Calu3 (cell line): ENCODE data around the gene PINLYP. TPM values are rescaled to one million over a fixed set of nuclear protein-coding genes. Genes with fewer than 3 reads are reported as not detected.
"Not testable (repeated sequence)": the region's sequence is repeated elsewhere in the genome, so short reads cannot be mapped to it uniquely, and the experiment has no call there.

Experiments
- BruUV-seq: library from RNA; stranded (reverse); fragments of 400-500 nt; replicated peaks from 2 replicates; lab custom pipeline; 2021; lab: Mats Ljungman, UMichigan
- CTCF ChIA-PET: fragments of 300-600 bp; sonication (Branson Sonifier 250); formaldehyde crosslinking; loops from one replicate; lab custom pipeline; 2022; ENCODE audit warnings: antibody characterized with exemption; lab: Charles Lee
- DNase-seq: peaks from one replicate; pipeline ENCODE4 v3.0.0; 2022
- H3K27ac Mint-ChIP-seq: one replicate; pipeline ENCODE4 v1.8.0; 2022; ENCODE audit warnings: mixed read lengths; ENCODE audit not compliant: unreplicated experiment
- H3K27me3 Mint-ChIP-seq: one replicate; pipeline ENCODE4 v1.8.0; 2022; ENCODE audit warnings: mixed read lengths; ENCODE audit not compliant: unreplicated experiment
- H3K36me3 Mint-ChIP-seq: one replicate; pipeline ENCODE4 v1.8.0; 2022; ENCODE audit warnings: mild to moderate bottlenecking, moderate library complexity, mixed read lengths; ENCODE audit not compliant: insufficient read depth, unreplicated experiment
- H3K4me1 Mint-ChIP-seq: one replicate; pipeline ENCODE4 v1.8.0; 2022; ENCODE audit warnings: mild to moderate bottlenecking, low read depth, mixed read lengths; ENCODE audit not compliant: unreplicated experiment
- H3K4me3 Mint-ChIP-seq: one replicate; pipeline ENCODE4 v1.8.0; 2022; ENCODE audit warnings: mild to moderate bottlenecking, low read depth, moderate library complexity, mixed read lengths; ENCODE audit not compliant: unreplicated experiment
- H3K9me3 Mint-ChIP-seq: one replicate; pipeline ENCODE4 v1.8.0; 2022; ENCODE audit warnings: low read depth, mixed read lengths; ENCODE audit not compliant: unreplicated experiment
- CTCF ChIP-seq: fragments of 200-600 bp; IDR thresholded peaks from one replicate; pipeline ENCODE4 v1.8.0; 2022; ENCODE audit warnings: antibody characterized with exemption; ENCODE audit not compliant: unreplicated experiment
- intact Hi-C: fragments of 100-400 bp; cut with micrococcal nuclease; formaldehyde crosslinking; loops from one replicate; pipeline ENCODE4 v1.10.0; 2022; ENCODE audit not compliant: unreplicated experiment
- total RNA-seq: library from RNA; stranded (reverse); gene quantifications from 2 replicates; pipeline ENCODE4 v1.2.3, GENCODE V29; 2022

PINLYP gene
- total RNA-seq, 1 experiment from 2014 or later = 0.17 TPM

- Mint-ChIP-seq H3K4me1 (no peaks in the 10 kb centered on the region), H3K4me3 (no peak overlapping the region), H3K27ac (no peak overlapping the region), H3K36me3 (peaks cover 43% of the 10 kb centered on the region), H3K9me3 (no peaks in the 10 kb centered on the region), H3K27me3 (no peaks in the 10 kb centered on the region)
- no peak for TF ChIP-seq CTCF
- CTCF ChIA-PET = interaction anchor here (1.4 kb wide), 1 partner anchor 9 kb away, joined by 4 read pairs; no protein-coding TSS in a partner anchor
- no peak for DNase-seq
- no TSS peak for BruUV-seq
- intact Hi-C loops = no loop called here
These were observed 29.6 kb upstream of the PINLYP start for GRCh38 chr19:43545981-43546380.

GRCh38 chr19:43546581-43546980 is 29.0 kb upstream of the PINLYP start:
- CTCF ChIA-PET = interaction anchor here (1.4 kb wide), 1 partner anchor 9 kb away, joined by 4 read pairs; no protein-coding TSS in a partner anchor
- Mint-ChIP-seq H3K27ac (no peak overlapping the region), H3K4me3 (no peak overlapping the region), H3K27me3 (no peaks in the 10 kb centered on the region), H3K4me1 (no peaks in the 10 kb centered on the region), H3K36me3 (peaks cover 44% of the 10 kb centered on the region), H3K9me3 (no peaks in the 10 kb centered on the region)
- no TSS peak for BruUV-seq
- no peak for TF ChIP-seq CTCF
- no peak for DNase-seq
- intact Hi-C loops = no loop called here

- DNase-seq, H3K4me1 Mint-ChIP-seq, intact Hi-C loops, BruUV-seq, H3K27me3 Mint-ChIP-seq, H3K9me3 Mint-ChIP-seq, H3K4me3 Mint-ChIP-seq, CTCF ChIA-PET, H3K27ac Mint-ChIP-seq: not testable (repeated sequence)
- peaks cover 43% of the 10 kb centered on the region for H3K36me3 Mint-ChIP-seq
These were observed 27.7 kb upstream of the PINLYP start for GRCh38 chr19:43547926-43548325.

GRCh38 chr19:43548706-43549105 is 26.9 kb upstream of the PINLYP start:
- no peak overlapping the region for H3K27ac Mint-ChIP-seq
- no peaks in the 10 kb centered on the region for H3K9me3 Mint-ChIP-seq
- H3K27me3 Mint-ChIP-seq = no peaks in the 10 kb centered on the region
- intact Hi-C loops = no loop called here
- no peak overlapping the region for H3K4me3 Mint-ChIP-seq
- TF ChIP-seq CTCF = no peak
- no peak for DNase-seq
- H3K36me3 Mint-ChIP-seq = peaks cover 42% of the 10 kb centered on the region
- BruUV-seq = no TSS peak
- CTCF ChIA-PET = no interaction called here
- H3K4me1 Mint-ChIP-seq = no peaks in the 10 kb centered on the region

GRCh38 chr19:43551399-43552197 is 24.0 kb upstream of the PINLYP start:
- Mint-ChIP-seq H3K4me3 (no peak overlapping the region), H3K9me3 (no peaks in the 10 kb centered on the region), H3K27me3 (no peaks in the 10 kb centered on the region), H3K36me3 (peaks cover 30% of the 10 kb centered on the region), H3K27ac (no peak overlapping the region), H3K4me1 (no peaks in the 10 kb centered on the region)
- CTCF ChIA-PET = no interaction called here
- no TSS peak for BruUV-seq
- intact Hi-C loops = no loop called here
- DNase-seq = no peak
- TF ChIP-seq CTCF = no peak
